GM12865 (cell line): Measurements from ENCODE around the gene FLT4.
A peak's percentile ranks its signal among the peaks of the same experiment; 100 is the strongest.

Source experiments
- DNase-seq: peaks from one replicate; pipeline ENCODE4 v3.0.0; 2010; ENCODE audit warnings: low read depth
- H3K4me3 ChIP-seq: 2 replicates; pipeline ENCODE4 v1.5.1; 2011; ENCODE audit warnings: mild to moderate bottlenecking, low read depth, low read length, control low read depth
- CTCF ChIP-seq: IDR thresholded peaks from 2 replicates; pipeline ENCODE4 v1.5.1; 2011; ENCODE audit warnings: low read length, control low read depth, low read depth, inconsistent platforms; ENCODE audit not compliant: insufficient read depth; ENCODE audit errors: missing control alignments

Gene FLT4

GRCh38 chr5:180590543-180591310 lies 58.7 kb downstream of the FLT4 start:
- TF ChIP-seq CTCF, result no peak
- no peak for DNase-seq
- H3K4me3 ChIP-seq, result peak overlapping the region; percentile 5; the same call in 1 of the 2 replicates

DNA sequence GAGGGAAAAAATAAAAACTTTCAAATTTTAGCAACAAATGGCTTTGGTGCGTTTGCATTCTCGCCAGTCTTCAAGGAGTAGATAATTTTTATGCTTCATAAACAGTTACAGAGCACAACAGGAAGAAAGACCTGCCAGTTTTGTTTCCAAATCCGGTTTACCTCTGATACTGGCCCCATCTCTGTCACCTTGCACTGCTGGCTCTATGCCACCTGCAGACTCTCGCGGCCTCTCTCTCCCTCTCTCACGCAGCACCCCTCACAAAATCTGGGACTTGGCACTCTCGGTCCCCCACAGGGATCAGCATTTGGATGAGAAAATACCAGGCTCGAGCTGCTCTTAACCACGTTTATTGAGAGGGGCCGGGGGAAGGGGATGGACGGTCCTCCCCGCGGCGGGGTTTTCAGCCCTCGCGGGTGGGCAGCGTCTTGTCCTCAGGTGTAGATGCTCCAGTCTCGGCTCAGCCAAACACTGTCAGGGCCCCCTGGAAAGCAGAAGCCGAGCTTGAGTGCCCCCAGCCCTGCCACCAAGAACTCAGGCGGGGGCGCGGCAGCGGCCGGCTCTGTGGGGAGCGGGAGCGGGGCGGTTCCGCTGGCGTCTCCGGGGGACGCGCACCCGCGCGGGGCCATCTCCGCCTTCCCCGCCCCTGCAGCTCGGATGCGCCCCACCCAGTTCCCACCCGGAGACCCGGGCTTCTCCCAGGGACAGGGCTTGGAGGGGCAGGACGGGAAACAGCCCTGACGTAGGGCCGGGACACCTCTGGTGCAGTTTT lies 59.4 kb downstream of the FLT4 start:
- H3K4me3 ChIP-seq, result peak overlapping the region; percentile 34
- TF ChIP-seq CTCF, result no peak
- peak; percentile 48 for DNase-seq

- DNase-seq, result no peak
- no peak for TF ChIP-seq CTCF
- H3K4me3 ChIP-seq, result no peak overlapping the region
Measured at GRCh38 chr5:180586870-180587269, 62.5 kb downstream of the FLT4 start.

DNA sequence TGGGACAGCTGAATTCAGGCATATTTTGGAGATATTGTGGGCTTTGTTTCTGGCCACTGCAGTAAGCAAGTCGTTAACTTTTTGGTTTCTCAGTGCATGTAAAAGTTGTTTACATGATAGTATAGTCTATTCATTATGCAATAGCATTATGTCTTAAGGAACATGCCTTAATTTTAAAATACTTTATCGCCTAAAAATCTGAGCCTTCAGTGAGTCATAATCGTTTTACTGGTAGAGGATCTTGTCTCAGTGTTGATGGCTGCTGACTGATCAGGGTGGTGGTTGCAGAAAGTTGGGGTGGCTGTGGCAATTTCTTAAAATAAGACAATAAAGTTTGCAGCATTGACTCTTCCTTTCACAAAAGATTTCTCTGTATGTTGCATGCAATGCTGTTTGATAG lies 63.2 kb downstream of the FLT4 start:
- no peak for DNase-seq
- no peak for TF ChIP-seq CTCF
- H3K4me3 ChIP-seq, result no peak overlapping the region

DNA sequence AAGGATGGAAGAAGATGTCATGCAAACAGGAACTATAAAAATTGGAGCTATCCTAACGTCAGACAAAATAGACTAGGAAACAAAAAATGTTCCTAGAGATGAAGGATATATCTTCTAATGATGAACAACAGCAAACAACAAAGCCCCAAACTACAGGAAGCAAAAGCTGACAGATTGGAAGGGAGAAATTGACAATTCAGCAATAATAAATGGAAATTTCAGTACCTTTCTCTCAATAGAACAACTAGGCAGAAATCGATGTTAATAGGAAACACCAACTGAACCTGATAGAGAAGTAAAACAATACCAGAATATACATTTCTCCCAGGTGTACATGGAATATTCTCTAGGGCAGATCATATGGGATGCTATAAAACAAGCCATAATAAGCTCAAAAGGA lies 65.7 kb downstream of the FLT4 start:
- no peak for TF ChIP-seq CTCF
- no peak overlapping the region for H3K4me3 ChIP-seq
- DNase-seq, result no peak

DNA sequence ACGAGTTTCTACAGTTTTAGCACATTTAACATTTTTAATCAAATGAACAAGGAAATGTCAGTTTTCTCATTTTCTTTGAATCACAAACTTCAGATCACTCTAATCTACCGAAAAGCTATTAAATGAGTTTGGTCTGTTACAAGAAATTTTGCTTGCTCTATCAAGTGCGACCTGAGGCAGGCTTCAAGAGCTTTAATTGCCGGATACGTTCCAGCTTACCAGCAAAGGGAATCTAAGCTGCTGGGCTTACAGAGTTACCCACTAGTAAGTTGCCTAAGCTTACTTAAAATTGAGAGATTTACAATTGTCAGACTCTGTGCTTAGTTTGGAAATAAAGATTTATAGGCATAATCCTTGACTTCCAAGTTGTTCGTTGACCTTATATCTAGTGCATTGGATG lies 68.7 kb downstream of the FLT4 start:
- TF ChIP-seq CTCF, result no peak
- no peak for DNase-seq
- H3K4me3 ChIP-seq, result no peak overlapping the region
